Measurements from ENCODE around the gene RPL12.

Gene RPL12

GRCh38 chr9:127411122-127411521, 40.1 kb downstream of the RPL12 start:
- Histone ChIP-seq H3K9ac (ENCODE audit: low read length in 5 of 5) (no peak overlapping the region), H3K27me3 (ENCODE audit: control insufficient read depth in 5 of 5, insufficient read depth in 4 of 5, low read length in 5 of 5) (no peaks in the 10 kb centered on the region), H3K36me3 (ENCODE audit: control insufficient read depth in 5 of 5, insufficient read depth in 5 of 5, low read length in 5 of 5) (peaks cover 0 to 20% (median 10%) of the 10 kb centered on the region in 5 donors), H3K4me3 (ENCODE audit: low read depth in 1 of 5, low read length in 5 of 5) (no peak overlapping the region), H3K27ac (ENCODE audit: low read depth, low read length) (no peak overlapping the region), H3K4me1 (ENCODE audit: control insufficient read depth in 5 of 5, insufficient read depth in 5 of 5, low read length in 5 of 5) (peaks cover 0 to 7% (median 2%) of the 10 kb centered on the region in 5 donors), H3K9me3 (ENCODE audit: control insufficient read depth in 5 of 5, low read length in 5 of 5) (no peaks in the 10 kb centered on the region)

DNA sequence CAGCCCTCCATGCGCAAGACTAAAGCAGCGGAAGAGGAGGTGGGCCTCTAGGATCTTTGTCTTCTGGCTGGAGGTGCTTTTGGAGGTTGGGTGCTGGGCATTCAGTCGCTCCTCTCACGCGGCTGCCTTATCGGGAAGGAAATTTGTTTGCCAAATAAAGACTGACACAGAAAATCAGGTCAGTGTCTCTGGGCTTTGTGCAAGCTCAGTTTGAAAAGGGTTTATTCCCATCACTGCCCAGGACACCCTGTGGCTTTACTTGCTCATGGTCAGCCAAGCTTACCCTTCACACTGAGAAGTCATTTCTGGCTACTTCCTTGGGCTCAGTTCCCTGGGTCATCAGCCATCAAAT, 43.7 kb downstream of the RPL12 start:
- peaks cover 0 to 54% (median 37%) of the 10 kb centered on the region in 5 donors for H3K36me3 ChIP-seq (ENCODE audit: control insufficient read depth in 5 of 5, insufficient read depth in 5 of 5, low read length in 5 of 5)
- no peaks in the 10 kb centered on the region for H3K27me3 ChIP-seq (ENCODE audit: control insufficient read depth in 5 of 5, insufficient read depth in 4 of 5, low read length in 5 of 5)
- H3K4me3 ChIP-seq (ENCODE audit: low read depth in 1 of 5, low read length in 5 of 5), result no peak overlapping the region
- H3K4me1 ChIP-seq (ENCODE audit: control insufficient read depth in 5 of 5, insufficient read depth in 5 of 5, low read length in 5 of 5), result peaks cover 0 to 4% (median 0%) of the 10 kb centered on the region in 5 donors
- H3K9ac ChIP-seq (ENCODE audit: low read length in 5 of 5), result no peak overlapping the region
- H3K9me3 ChIP-seq (ENCODE audit: control insufficient read depth in 5 of 5, low read length in 5 of 5), result no peaks in the 10 kb centered on the region
- H3K27ac ChIP-seq (ENCODE audit: low read depth, low read length), result no peak overlapping the region

DNA sequence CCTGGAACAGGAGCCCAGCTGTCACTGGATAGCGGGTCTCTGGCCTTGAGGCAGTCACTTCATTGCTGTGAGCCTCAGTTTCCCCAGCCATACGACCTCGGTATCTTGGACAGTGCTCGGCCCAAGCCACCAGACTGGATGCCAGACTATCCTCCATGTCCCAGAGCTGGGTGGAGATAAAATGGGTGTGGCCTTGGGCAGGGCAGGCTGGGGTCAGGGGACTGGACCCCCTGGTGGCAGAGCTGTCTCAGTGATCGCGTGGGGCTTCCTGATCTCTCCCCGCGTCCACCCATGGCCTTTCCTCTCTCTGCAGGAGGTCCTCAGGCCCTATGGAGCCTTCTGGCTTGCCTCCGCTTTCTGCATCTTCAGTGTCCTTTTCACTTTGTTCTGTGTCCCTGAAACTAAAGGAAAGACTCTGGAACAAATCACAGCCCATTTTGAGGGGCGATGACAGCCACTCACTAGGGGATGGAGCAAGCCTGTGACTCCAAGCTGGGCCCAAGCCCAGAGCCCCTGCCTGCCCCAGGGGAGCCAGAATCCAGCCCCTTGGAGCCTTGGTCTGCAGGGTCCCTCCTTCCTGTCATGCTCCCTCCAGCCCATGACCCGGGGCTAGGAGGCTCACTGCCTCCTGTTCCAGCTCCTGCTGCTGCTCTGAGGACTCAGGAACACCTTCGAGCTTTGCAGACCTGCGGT, 44.3 kb downstream of the RPL12 start:
- Histone ChIP-seq H3K27ac (ENCODE audit: low read depth, low read length) (no peak overlapping the region), H3K27me3 (ENCODE audit: control insufficient read depth in 5 of 5, insufficient read depth in 4 of 5, low read length in 5 of 5) (no peaks in the 10 kb centered on the region), H3K9me3 (ENCODE audit: control insufficient read depth in 5 of 5, low read length in 5 of 5) (no peaks in the 10 kb centered on the region), H3K36me3 (ENCODE audit: control insufficient read depth in 5 of 5, insufficient read depth in 5 of 5, low read length in 5 of 5) (peaks cover 0 to 59% (median 40%) of the 10 kb centered on the region in 5 donors), H3K4me3 (ENCODE audit: low read depth in 1 of 5, low read length in 5 of 5) (no peak overlapping the region), H3K4me1 (ENCODE audit: control insufficient read depth in 5 of 5, insufficient read depth in 5 of 5, low read length in 5 of 5) (no peaks in the 10 kb centered on the region), H3K9ac (ENCODE audit: low read length in 5 of 5) (no peak overlapping the region)

GRCh38 chr9:127405344-127406125, 45.7 kb downstream of the RPL12 start:
- H3K27ac ChIP-seq (ENCODE audit: low read depth, low read length), result no peak overlapping the region
- H3K27me3 ChIP-seq (ENCODE audit: control insufficient read depth in 5 of 5, insufficient read depth in 4 of 5, low read length in 5 of 5), result no peaks in the 10 kb centered on the region
- H3K4me3 ChIP-seq (ENCODE audit: low read depth in 1 of 5, low read length in 5 of 5), result no peak overlapping the region
- peaks cover 0 to 70% (median 45%) of the 10 kb centered on the region in 5 donors for H3K36me3 ChIP-seq (ENCODE audit: control insufficient read depth in 5 of 5, insufficient read depth in 5 of 5, low read length in 5 of 5)
- no peaks in the 10 kb centered on the region for H3K4me1 ChIP-seq (ENCODE audit: control insufficient read depth in 5 of 5, insufficient read depth in 5 of 5, low read length in 5 of 5)
- H3K9ac ChIP-seq (ENCODE audit: low read length in 5 of 5), result no peak overlapping the region
- no peaks in the 10 kb centered on the region for H3K9me3 ChIP-seq (ENCODE audit: control insufficient read depth in 5 of 5, low read length in 5 of 5)

- H3K27me3 ChIP-seq (ENCODE audit: control insufficient read depth in 5 of 5, insufficient read depth in 4 of 5, low read length in 5 of 5), result no peaks in the 10 kb centered on the region
- peaks cover 0 to 78% (median 48%) of the 10 kb centered on the region in 5 donors for H3K36me3 ChIP-seq (ENCODE audit: control insufficient read depth in 5 of 5, insufficient read depth in 5 of 5, low read length in 5 of 5)
- no peak overlapping the region for H3K4me3 ChIP-seq (ENCODE audit: low read depth in 1 of 5, low read length in 5 of 5)
- no peak overlapping the region for H3K27ac ChIP-seq (ENCODE audit: low read depth, low read length)
- H3K4me1 ChIP-seq (ENCODE audit: control insufficient read depth in 5 of 5, insufficient read depth in 5 of 5, low read length in 5 of 5), result no peaks in the 10 kb centered on the region
- no peaks in the 10 kb centered on the region for H3K9me3 ChIP-seq (ENCODE audit: control insufficient read depth in 5 of 5, low read length in 5 of 5)
- H3K9ac ChIP-seq (ENCODE audit: low read length in 5 of 5), result no peak overlapping the region
These were observed 46.6 kb downstream of the RPL12 start for GRCh38 chr9:127404631-127405030.

DNA sequence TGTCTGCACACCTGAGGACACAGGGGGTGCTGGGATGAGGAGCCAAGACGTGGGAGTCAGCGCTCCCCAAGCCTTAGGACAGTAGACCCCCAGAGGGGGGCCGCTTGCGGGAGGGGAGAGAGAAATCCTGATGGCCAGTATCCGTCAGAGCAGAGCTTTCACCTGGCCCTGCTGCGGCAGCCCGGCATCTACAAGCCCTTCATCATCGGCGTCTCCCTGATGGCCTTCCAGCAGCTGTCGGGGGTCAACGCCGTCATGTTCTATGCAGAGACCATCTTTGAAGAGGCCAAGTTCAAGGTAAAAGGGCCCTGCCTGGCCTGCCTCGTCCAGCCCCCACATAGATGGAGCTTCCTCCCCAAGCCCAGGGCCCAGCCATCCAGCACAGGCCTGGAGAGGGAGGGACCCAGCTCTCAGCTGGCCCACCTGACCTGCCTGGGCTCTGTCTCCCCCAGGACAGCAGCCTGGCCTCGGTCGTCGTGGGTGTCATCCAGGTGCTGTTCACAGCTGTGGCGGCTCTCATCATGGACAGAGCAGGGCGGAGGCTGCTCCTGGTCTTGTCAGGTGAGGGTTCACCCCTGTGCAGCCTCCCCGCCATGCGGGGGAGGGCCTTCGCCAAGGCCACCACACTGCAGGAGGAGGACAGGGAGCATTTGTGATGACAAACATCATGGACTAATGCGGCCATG, 47.6 kb downstream of the RPL12 start:
- Histone ChIP-seq H3K4me1 (ENCODE audit: control insufficient read depth in 5 of 5, insufficient read depth in 5 of 5, low read length in 5 of 5) (peaks cover 0 to 5% (median 3%) of the 10 kb centered on the region in 5 donors), H3K9me3 (ENCODE audit: control insufficient read depth in 5 of 5, low read length in 5 of 5) (no peaks in the 10 kb centered on the region), H3K9ac (ENCODE audit: low read length in 5 of 5) (no peak overlapping the region), H3K36me3 (ENCODE audit: control insufficient read depth in 5 of 5, insufficient read depth in 5 of 5, low read length in 5 of 5) (peaks cover 0 to 82% (median 48%) of the 10 kb centered on the region in 5 donors), H3K4me3 (ENCODE audit: low read depth in 1 of 5, low read length in 5 of 5) (no peak overlapping the region), H3K27me3 (ENCODE audit: control insufficient read depth in 5 of 5, insufficient read depth in 4 of 5, low read length in 5 of 5) (no peaks in the 10 kb centered on the region), H3K27ac (ENCODE audit: low read depth, low read length) (no peak overlapping the region)

DNA sequence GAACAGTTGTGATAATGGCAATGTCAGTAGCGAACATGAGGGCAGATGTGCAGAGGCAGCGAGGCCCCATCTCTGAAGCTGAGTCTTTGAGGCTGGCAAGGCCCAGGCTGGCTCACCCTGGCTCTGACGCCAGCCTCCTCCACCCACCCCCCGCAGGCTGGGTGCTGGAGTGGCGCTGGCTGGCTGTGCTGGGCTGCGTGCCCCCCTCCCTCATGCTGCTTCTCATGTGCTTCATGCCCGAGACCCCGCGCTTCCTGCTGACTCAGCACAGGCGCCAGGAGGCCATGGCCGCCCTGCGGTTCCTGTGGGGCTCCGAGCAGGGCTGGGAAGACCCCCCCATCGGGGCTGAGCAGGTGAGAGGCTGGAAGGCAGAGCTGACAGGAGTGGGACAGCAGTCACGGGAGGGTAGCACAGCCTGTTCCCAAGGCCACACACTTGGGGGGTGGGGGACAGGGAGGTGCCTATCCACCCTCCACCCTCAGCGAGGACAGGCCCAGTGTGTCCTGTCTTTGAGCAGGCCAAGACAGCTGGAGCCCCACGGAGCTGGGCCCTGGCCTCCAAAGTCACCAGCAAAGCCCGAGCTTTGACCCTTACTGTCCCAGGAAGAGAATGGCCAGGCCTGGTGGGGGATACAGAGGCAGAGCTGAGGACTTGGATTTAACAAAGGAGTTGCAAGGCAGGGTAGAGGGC, 48.7 kb downstream of the RPL12 start:
- Histone ChIP-seq H3K4me1 (ENCODE audit: control insufficient read depth in 5 of 5, insufficient read depth in 5 of 5, low read length in 5 of 5) (peaks cover 0 to 16% (median 13%) of the 10 kb centered on the region in 5 donors), H3K9me3 (ENCODE audit: control insufficient read depth in 5 of 5, low read length in 5 of 5) (no peaks in the 10 kb centered on the region), H3K9ac (ENCODE audit: low read length in 5 of 5) (no peak overlapping the region), H3K36me3 (ENCODE audit: control insufficient read depth in 5 of 5, insufficient read depth in 5 of 5, low read length in 5 of 5) (peaks cover 0 to 76% (median 47%) of the 10 kb centered on the region in 5 donors), H3K4me3 (ENCODE audit: low read depth in 1 of 5, low read length in 5 of 5) (no peak overlapping the region), H3K27me3 (ENCODE audit: control insufficient read depth in 5 of 5, insufficient read depth in 4 of 5, low read length in 5 of 5) (no peaks in the 10 kb centered on the region), H3K27ac (ENCODE audit: low read depth, low read length) (no peak overlapping the region)

- peaks cover 0 to 49% (median 27%) of the 10 kb centered on the region in 5 donors for H3K36me3 ChIP-seq (ENCODE audit: control insufficient read depth in 5 of 5, insufficient read depth in 5 of 5, low read length in 5 of 5)
- no peak overlapping the region for H3K9ac ChIP-seq (ENCODE audit: low read length in 5 of 5)
- no peak overlapping the region for H3K27ac ChIP-seq (ENCODE audit: low read depth, low read length)
These were observed 51.4 kb downstream of the RPL12 start for GRCh38 chr9:127399736-127400269.

GRCh38 chr9:127398715-127399400, 52.3 kb downstream of the RPL12 start:
- Histone ChIP-seq H3K36me3 (ENCODE audit: control insufficient read depth in 5 of 5, insufficient read depth in 5 of 5, low read length in 5 of 5) (peaks cover 0 to 39% (median 18%) of the 10 kb centered on the region in 5 donors), H3K4me3 (ENCODE audit: low read depth in 1 of 5, low read length in 5 of 5) (peak overlapping the region in 3 of 5 donors; percentile 53 to 81 (median 72)), H3K9me3 (ENCODE audit: control insufficient read depth in 5 of 5, low read length in 5 of 5) (no peaks in the 10 kb centered on the region), H3K27me3 (ENCODE audit: control insufficient read depth in 5 of 5, insufficient read depth in 4 of 5, low read length in 5 of 5) (no peaks in the 10 kb centered on the region), H3K9ac (ENCODE audit: low read length in 5 of 5) (peak overlapping the region in 4 of 5 donors; percentile 15 to 83 (median 53)), H3K27ac (ENCODE audit: low read depth, low read length) (no peak overlapping the region), H3K4me1 (ENCODE audit: control insufficient read depth in 5 of 5, insufficient read depth in 5 of 5, low read length in 5 of 5) (peaks cover 0 to 29% (median 21%) of the 10 kb centered on the region in 5 donors)

More at GRCh38 chr9:127399736-127400269, 51.4 kb downstream of the RPL12 start:
- no peak overlapping the region for H3K4me3 ChIP-seq (ENCODE audit: low read depth in 1 of 5, low read length in 5 of 5)
- no peaks in the 10 kb centered on the region for H3K9me3 ChIP-seq (ENCODE audit: control insufficient read depth in 5 of 5, low read length in 5 of 5)
- H3K27me3 ChIP-seq (ENCODE audit: control insufficient read depth in 5 of 5, insufficient read depth in 4 of 5, low read length in 5 of 5), result no peaks in the 10 kb centered on the region
- peaks cover 0 to 29% (median 21%) of the 10 kb centered on the region in 5 donors for H3K4me1 ChIP-seq (ENCODE audit: control insufficient read depth in 5 of 5, insufficient read depth in 5 of 5, low read length in 5 of 5)
